Prostate gland (tissue), 2 donors: ENCODE measurements around the gene BLOC1S5. TPM values are rescaled to one million over a fixed set of nuclear protein-coding genes. Genes with fewer than 3 reads are reported as not detected.

Experiments
- DNase-seq: peaks from one replicate; pipeline ENCODE4 v3.0.0-alpha.2; 2019; ENCODE audit warnings: low spot score
- H3K27ac ChIP-seq, 2 donors: fragments of 200-600 bp; sonication (generic); 2 replicates each; pipeline ENCODE4 v1.5.1; 2017 to 2019
- H3K27me3 ChIP-seq: fragments of 200-600 bp; sonication (generic); replicated peaks from 2 replicates; pipeline ENCODE4 v1.5.1; 2019; ENCODE audit not compliant: insufficient read depth
- H3K36me3 ChIP-seq, 2 donors: fragments of 200-600 bp; sonication (generic); 1 replicate in 1 of 2; 2 replicates in 1 of 2; pipeline versions ENCODE4 v1.5.1 to v1.8.1; 2017 to 2019
- H3K4me1 ChIP-seq: fragments of 200-600 bp; sonication (generic); replicated peaks from 2 replicates; pipeline ENCODE4 v1.5.1; 2019
- H3K4me3 ChIP-seq, 2 donors: fragments of 200-600 bp; sonication (generic); 2 replicates each; pipeline ENCODE4 v1.5.1; 2017 to 2019
- H3K9me3 ChIP-seq: fragments of 200-600 bp; sonication (generic); 2 replicates; pipeline ENCODE4 v1.5.1; 2017
- POLR2A ChIP-seq: fragments of 450-650 bp; IDR thresholded peaks from one replicate; pipeline ENCODE4 v1.6.1; 2016; ENCODE audit warnings: antibody characterized with exemption, mild to moderate bottlenecking
- POLR2AphosphoS5 ChIP-seq: sonication (generic); formaldehyde crosslinking; IDR thresholded peaks from one replicate; pipeline ENCODE4 v1.6.1; 2017; ENCODE audit warnings: antibody characterized with exemption
- WGBS: methylation state at CpG from one replicate; pipeline ENCODE4 v1.1.5; 2018; 5-methylcytosine and 5-hydroxymethylcytosine counted together
- intact Hi-C: fragments of 100-400 bp; cut with DNase I; formaldehyde crosslinking; loops from one replicate; pipeline ENCODE4 v1.14.2; 2022
- total RNA-seq, 2 donors: library from RNA; depleted of rRNA; stranded (reverse); fragments of >200 nt; gene quantifications; one replicate each; pipeline ENCODE4 v1.1.0, GENCODE V29; 2016
- TF ChIP-seq, protein P1 (sequence below), 4 experiments: fragments of 200-600 bp in 2 of 4; fragments of 450-650 bp in 2 of 4; sonication (generic) in 2 of 4; IDR thresholded peaks; 1 replicate in 3 of 4; 2 replicates in 1 of 4; pipeline ENCODE4 v1.5.1; 2016 to 2019; ENCODE audit warnings: antibody characterized with exemption in 4 of 4, mild to moderate bottlenecking in 2 of 4, moderate library complexity in 2 of 4

The BLOC1S5 gene
- total RNA-seq, 2 donors from 2014 or later: 9.5 to 13.0 TPM

DNA sequence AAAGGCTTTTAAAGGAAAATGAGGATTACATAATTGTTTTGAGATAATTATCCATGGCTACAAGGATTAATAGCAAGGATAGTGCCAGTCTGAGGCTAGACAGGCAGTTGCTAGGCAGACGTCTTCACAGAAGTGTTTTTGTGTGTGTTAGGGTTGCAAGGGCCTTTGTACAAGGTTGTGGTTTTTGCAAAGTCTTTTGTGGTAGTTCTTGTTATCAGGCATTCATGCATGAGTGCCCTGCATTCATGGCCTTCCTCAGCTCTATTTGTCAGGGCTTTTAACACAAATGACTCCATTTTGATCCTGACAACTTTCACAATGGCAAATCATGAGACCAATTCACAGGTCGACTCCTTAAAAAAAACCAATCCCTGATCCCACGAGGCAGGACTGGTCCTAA, 85.5 kb downstream of the BLOC1S5 start:
- H3K4me3 ChIP-seq: no peak overlapping the region
- peaks cover 9% of the 10 kb centered on the region for H3K4me1 ChIP-seq
- intact Hi-C loops: no loop called here
- H3K9me3 ChIP-seq: no peaks in the 10 kb centered on the region
- TF ChIP-seq POLR2A (no peak), POLR2AphosphoS5 (no peak)
- TF ChIP-seq, protein P1, sequence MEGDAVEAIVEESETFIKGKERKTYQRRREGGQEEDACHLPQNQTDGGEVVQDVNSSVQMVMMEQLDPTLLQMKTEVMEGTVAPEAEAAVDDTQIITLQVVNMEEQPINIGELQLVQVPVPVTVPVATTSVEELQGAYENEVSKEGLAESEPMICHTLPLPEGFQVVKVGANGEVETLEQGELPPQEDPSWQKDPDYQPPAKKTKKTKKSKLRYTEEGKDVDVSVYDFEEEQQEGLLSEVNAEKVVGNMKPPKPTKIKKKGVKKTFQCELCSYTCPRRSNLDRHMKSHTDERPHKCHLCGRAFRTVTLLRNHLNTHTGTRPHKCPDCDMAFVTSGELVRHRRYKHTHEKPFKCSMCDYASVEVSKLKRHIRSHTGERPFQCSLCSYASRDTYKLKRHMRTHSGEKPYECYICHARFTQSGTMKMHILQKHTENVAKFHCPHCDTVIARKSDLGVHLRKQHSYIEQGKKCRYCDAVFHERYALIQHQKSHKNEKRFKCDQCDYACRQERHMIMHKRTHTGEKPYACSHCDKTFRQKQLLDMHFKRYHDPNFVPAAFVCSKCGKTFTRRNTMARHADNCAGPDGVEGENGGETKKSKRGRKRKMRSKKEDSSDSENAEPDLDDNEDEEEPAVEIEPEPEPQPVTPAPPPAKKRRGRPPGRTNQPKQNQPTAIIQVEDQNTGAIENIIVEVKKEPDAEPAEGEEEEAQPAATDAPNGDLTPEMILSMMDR (IDR thresholded peaks at IDR 0.05): no peak
- no peaks in the 10 kb centered on the region for H3K27me3 ChIP-seq
- 67% methylated on average over 3 of the region's 3 CpGs for WGBS
- H3K36me3 ChIP-seq: no peaks in the 10 kb centered on the region
- no peak for DNase-seq
- no peak overlapping the region for H3K27ac ChIP-seq

DNA sequence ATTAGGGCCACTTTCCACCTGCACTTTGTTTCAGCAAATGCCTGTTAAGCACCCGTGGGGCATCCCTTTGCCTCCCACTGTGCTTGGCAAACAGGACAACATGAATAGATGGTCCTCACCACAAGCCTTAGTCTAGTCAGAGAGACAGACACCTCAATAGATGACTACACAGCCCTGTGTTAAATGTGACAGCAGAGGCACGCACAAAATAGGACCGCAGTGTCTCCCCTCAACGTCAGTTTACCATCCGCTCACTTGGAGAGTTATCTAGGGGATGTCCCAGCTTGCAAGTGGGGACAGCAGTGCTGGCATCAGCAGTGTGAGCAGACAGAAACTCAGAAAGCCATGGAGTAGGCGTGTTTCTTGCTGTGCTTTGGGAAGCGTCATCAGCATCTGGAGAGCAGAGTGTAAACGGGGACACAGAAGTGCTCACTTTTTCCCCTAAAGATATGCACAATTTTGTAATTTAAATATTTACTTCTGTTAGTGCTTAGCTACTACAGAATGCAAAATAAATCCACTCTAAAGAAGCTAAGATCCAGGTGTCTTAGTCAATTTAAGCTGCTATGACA, 87.6 kb downstream of the BLOC1S5 start:
- 92% methylated on average over 8 of the region's 8 CpGs for WGBS
- TF ChIP-seq POLR2A: no peak
- TF ChIP-seq POLR2AphosphoS5: no peak
- Histone ChIP-seq H3K9me3 (no peaks in the 10 kb centered on the region), H3K4me3 (no peak overlapping the region), H3K27ac (no peak overlapping the region), H3K4me1 (peaks cover 9% of the 10 kb centered on the region), H3K36me3 (no peaks in the 10 kb centered on the region), H3K27me3 (no peaks in the 10 kb centered on the region)
- intact Hi-C loops: no loop called here
- DNase-seq: no peak

DNA sequence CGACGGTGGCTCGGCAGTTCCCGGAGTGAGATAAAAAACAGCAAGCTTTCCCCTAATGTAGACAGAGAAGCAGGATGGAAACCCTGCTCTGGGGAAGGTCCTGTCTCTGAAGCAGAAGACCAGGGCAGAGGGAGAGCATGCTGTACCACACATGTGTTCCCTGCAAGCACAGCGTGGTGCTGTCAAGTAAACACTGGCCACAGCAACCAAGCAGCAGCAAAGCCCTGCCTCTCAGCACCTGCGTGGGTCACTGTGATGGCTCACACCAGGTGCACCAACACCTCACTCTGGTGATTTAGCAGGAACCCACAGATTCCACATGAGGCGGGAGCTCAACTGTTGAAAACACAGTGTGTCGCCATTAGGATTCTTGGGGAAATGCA, 88.4 kb downstream of the BLOC1S5 start:
- no peaks in the 10 kb centered on the region for H3K27me3 ChIP-seq
- peak overlapping the region in 1 of 2 donors; percentile 42 for H3K27ac ChIP-seq
- no peaks in the 10 kb centered on the region for H3K9me3 ChIP-seq
- no peak overlapping the region for H3K4me3 ChIP-seq
- TF ChIP-seq POLR2A (no peak), POLR2AphosphoS5 (no peak)
- TF ChIP-seq, protein P1 (IDR thresholded peaks at IDR 0.05): no peak
- peak; percentile 33 for DNase-seq
- intact Hi-C loops: no loop called here
- peaks cover 9% of the 10 kb centered on the region for H3K4me1 ChIP-seq
- no peaks in the 10 kb centered on the region for H3K36me3 ChIP-seq
- WGBS: 27% methylated on average over 8 of the region's 8 CpGs

DNA sequence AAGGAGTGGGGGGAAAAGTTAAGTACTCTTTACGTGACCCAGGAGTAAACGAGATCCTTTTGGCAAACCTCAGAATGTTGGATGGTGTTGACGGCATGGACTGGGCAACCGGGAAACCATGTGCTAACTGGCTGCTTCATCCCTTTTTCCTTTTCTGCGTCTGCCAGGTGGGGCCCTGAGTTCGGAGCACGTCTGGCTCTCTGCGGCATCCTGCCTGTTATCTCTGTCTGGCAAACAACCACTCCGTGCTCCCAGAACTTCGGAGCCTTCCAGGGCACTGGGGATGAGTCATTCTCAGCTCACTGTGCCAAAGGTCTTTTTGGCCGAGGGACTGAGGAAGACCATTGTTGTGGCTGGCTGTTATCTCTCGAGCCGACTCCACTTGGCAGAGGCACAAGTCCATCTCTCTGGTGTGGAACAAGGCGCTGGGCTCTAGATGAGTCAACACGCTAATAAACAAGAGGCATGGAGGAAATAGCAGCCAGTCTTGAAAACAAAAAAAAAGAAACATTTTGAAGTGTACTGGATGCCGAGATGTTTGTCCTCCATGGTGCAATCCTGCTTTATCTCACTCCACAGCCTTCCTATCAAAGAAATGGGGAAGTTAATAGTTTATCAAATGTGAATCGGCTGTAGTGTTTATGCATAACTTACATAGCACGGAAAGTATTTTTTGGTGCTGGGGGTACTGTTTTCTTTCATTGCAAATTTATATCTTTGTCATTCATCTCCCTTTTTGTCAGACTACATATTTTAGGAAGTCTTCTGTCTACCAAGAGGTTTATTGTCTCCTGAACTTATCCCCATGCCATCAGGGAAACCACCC, 89.0 kb downstream of the BLOC1S5 start:
- DNase-seq: peak; percentile 85
- peaks cover 9% of the 10 kb centered on the region for H3K4me1 ChIP-seq
- TF ChIP-seq, protein P1 (IDR thresholded peaks at IDR 0.05): no peak
- no peak for TF ChIP-seq POLR2A
- TF ChIP-seq POLR2AphosphoS5: peak; percentile 78
- H3K27ac ChIP-seq: peak overlapping the region in 1 of 2 donors; percentile 42
- 3% methylated on average over 18 of the region's 18 CpGs for WGBS
- no peaks in the 10 kb centered on the region for H3K9me3 ChIP-seq
- intact Hi-C loops: no loop called here
- H3K27me3 ChIP-seq: no peaks in the 10 kb centered on the region
- no peaks in the 10 kb centered on the region for H3K36me3 ChIP-seq
- no peak overlapping the region for H3K4me3 ChIP-seq

DNA sequence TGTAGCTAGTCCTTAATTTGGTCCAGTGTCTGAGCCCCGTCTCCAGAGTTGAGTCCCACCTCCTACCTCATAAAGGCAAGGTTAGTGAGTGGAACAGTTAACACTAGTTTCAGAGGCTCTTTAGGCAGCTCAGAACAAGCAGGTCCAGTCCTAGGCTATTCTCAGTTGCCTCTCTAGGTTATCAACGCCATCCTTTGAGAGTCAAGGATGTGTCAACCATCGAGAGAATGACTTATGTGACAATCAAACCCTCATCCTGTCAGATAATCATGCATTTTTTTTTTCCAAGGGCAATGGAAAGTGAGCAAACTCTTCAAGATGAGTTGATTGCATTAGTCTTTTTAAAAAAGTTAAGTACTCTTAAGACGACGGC, 89.6 kb downstream of the BLOC1S5 start:
- no peaks in the 10 kb centered on the region for H3K36me3 ChIP-seq
- DNase-seq: no peak
- TF ChIP-seq POLR2AphosphoS5: no peak
- no peak for TF ChIP-seq POLR2A
- TF ChIP-seq, protein P1 (IDR thresholded peaks at IDR 0.05): no peak
- H3K27me3 ChIP-seq: no peaks in the 10 kb centered on the region
- H3K27ac ChIP-seq: peak overlapping the region in 1 of 2 donors; percentile 42
- peaks cover 9% of the 10 kb centered on the region for H3K4me1 ChIP-seq
- H3K4me3 ChIP-seq: no peak overlapping the region
- intact Hi-C loops: no loop called here
- WGBS: 50% methylated on average over 5 of the region's 5 CpGs
- no peaks in the 10 kb centered on the region for H3K9me3 ChIP-seq
